ENCODE measurements around the gene SHB. TPM values are rescaled to one million over a fixed set of nuclear protein-coding genes. Genes with fewer than 3 reads are reported as not detected.

The SHB gene
- total RNA-seq, 1 experiment from 2014 or later = 28.7 TPM

- Histone ChIP-seq H4K20me1 (ENCODE audit: insufficient read depth) (no peaks in the 10 kb centered on the region), H3K9me3 (ENCODE audit: control insufficient read depth in 1 of 2, insufficient read depth in 1 of 2, low read depth in 1 of 2, low read length in 2 of 2) (no peaks in the 10 kb centered on the region), H3K9ac (ENCODE audit: low read length) (peak overlapping the region; percentile 80), H2AFZ (ENCODE audit: low read depth, low read length, poor library complexity, severe bottlenecking) (peak overlapping the region; percentile 86), H3K9me2 (ENCODE audit: insufficient read depth) (no peaks in the 10 kb centered on the region), H3K36me3 (ENCODE audit: control insufficient read depth in 1 of 2, insufficient read depth in 2 of 2, low read length in 2 of 2) (no peaks in the 10 kb centered on the region), H3K4me3 (replicated peaks in 1 of 2; ENCODE audit: low read depth in 1 of 2, low read length in 2 of 2) (peak overlapping the region; percentile 83 to 87), H3K79me2 (ENCODE audit: insufficient read depth, low read length) (peaks cover 39% of the 10 kb centered on the region), H3K27ac (ENCODE audit: low read depth, low read length) (peak overlapping the region; percentile 88), H3K4me1 (ENCODE audit: control insufficient read depth in 1 of 2, insufficient read depth in 2 of 2, low read length in 2 of 2) (peaks cover 9 to 18% of the 10 kb centered on the region in 2 experiments; a peak in 2 of 4 replicates), H3K27me3 (ENCODE audit: insufficient read depth, low read length) (no peaks in the 10 kb centered on the region), H3K4me2 (ENCODE audit: low read length) (peak overlapping the region; percentile 92)
- no peak for DNase-seq (ENCODE audit: low read depth, low spot score)
- intact Hi-C loops (cut with micrococcal nuclease) = loop anchor here (1.0 to 5.0 kb wide), 5 partner anchors 102 to 458 kb away; partner anchors contain the start of genes DCAF10 and SHB
- ChIA-PET CTCF (interaction anchor here (1.0 to 1.5 kb wide), 3 partner anchors 183 to 488 kb away, joined by 3 to 4 read pairs (median 3); partner anchors contain the start of gene ALDH1B1), POLR2A (no interaction called here), RAD21 (ENCODE audit: low non-redundant PET in 1 of 2, low total read pairs in 2 of 2, uncharacterized antibody in 2 of 2, unreplicated experiment in 2 of 2) (interaction anchor here in 1 of 2 experiments (1.1 kb wide), 1 partner anchor 159 kb away, joined by 4 read pairs; no protein-coding TSS in a partner anchor)
- TF ChIP-seq EZH2 (IDR thresholded peaks at IDR 0.05) (no peak), YY1 (IDR thresholded peaks at IDR 0.05; ENCODE audit: extremely low read depth, insufficient replicate concordance, low read depth, low read length) (no peak), JUND (IDR thresholded peaks at IDR 0.05) (no peak), POLR2A (IDR thresholded peaks at IDR 0.05; ENCODE audit: borderline replicate concordance, extremely low read depth, insufficient read depth, insufficient read length) (no peak), POLR2AphosphoS5 (IDR thresholded peaks at IDR 0.05; ENCODE audit: low read depth, low read length) (no peak), TCF7L2 (IDR thresholded peaks at IDR 0.05; ENCODE audit: borderline replicate concordance, extremely low read depth, insufficient read depth, insufficient read length) (no peak), CEBPB (IDR thresholded peaks at IDR 0.05; ENCODE audit: low read depth) (0 out of 2 replicates have a peak, but pooled peaks have one; percentile 31), SRF (IDR thresholded peaks at IDR 0.05; ENCODE audit: low read depth) (no peak), EGR1 (IDR thresholded peaks at IDR 0.05; ENCODE audit: low read depth) (no peak), SP1 (IDR thresholded peaks at IDR 0.05; ENCODE audit: low read depth) (no peak), ZNF274 (IDR thresholded peaks at IDR 0.05; ENCODE audit: low read depth, low read length) (no peak), ZFX (IDR thresholded peaks at IDR 0.05) (peak; percentile 53), CBX3 (IDR thresholded peaks at IDR 0.05; ENCODE audit: low read depth) (no peak), FOSL1 (IDR thresholded peaks at IDR 0.05; ENCODE audit: low read depth) (no peak), ELF1 (IDR thresholded peaks at IDR 0.05; ENCODE audit: borderline replicate concordance, low read depth) (no peak; the same call in 1 of the 2 replicates), SIN3A (IDR thresholded peaks at IDR 0.05; ENCODE audit: low read depth) (no peak)
- TF ChIP-seq, protein P1, sequence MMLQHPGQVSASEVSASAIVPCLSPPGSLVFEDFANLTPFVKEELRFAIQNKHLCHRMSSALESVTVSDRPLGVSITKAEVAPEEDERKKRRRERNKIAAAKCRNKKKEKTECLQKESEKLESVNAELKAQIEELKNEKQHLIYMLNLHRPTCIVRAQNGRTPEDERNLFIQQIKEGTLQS (IDR thresholded peaks at IDR 0.05) = no peak
- TF ChIP-seq, protein P2, sequence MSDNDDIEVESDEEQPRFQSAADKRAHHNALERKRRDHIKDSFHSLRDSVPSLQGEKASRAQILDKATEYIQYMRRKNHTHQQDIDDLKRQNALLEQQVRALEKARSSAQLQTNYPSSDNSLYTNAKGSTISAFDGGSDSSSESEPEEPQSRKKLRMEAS (IDR thresholded peaks at IDR 0.05) = no peak
- TSS peak; percentile 74 for BruUV-seq (replicated peaks)
- no peak for ATAC-seq
Observed at GRCh38 chr9:37904445-37905130, 164.4 kb downstream of the SHB start.
